Hepatocyte (in vitro differentiated cells): ENCODE results near the gene PDSS2. TPM values are rescaled to one million over a fixed set of nuclear protein-coding genes. Genes with fewer than 3 reads are reported as not detected.

ENCODE experiments used
- DNase-seq: peaks from one replicate; pipeline ENCODE4 v3.0.0-alpha.2; 2016; ENCODE audit warnings: low spot score
- H2AFZ ChIP-seq: fragments of 200-600 bp; sonication (generic); 2 replicates; pipeline ENCODE4 v1.6.0; 2016; ENCODE audit warnings: antibody characterized with exemption, mild to moderate bottlenecking
- H3K27ac ChIP-seq: fragments of 200-600 bp; sonication (generic); 2 replicates; pipeline ENCODE4 v1.5.1; 2016; ENCODE audit warnings: mild to moderate bottlenecking
- H3K27me3 ChIP-seq: fragments of 200-600 bp; sonication (generic); 2 replicates; pipeline ENCODE4 v1.6.1; 2016
- H3K36me3 ChIP-seq: fragments of 200-600 bp; sonication (generic); replicated peaks from 2 replicates; pipeline ENCODE4 v1.5.1; 2016; ENCODE audit warnings: low read depth; ENCODE audit not compliant: insufficient read depth
- H3K4me1 ChIP-seq: fragments of 200-600 bp; sonication (generic); 2 replicates; pipeline ENCODE4 v1.5.1; 2016; ENCODE audit warnings: mild to moderate bottlenecking, moderate library complexity; ENCODE audit not compliant: insufficient read depth
- H3K4me2 ChIP-seq: fragments of 200-600 bp; sonication (generic); 2 replicates; pipeline ENCODE4 v1.6.0; 2016
- H3K4me3 ChIP-seq: fragments of 200-600 bp; sonication (generic); 2 replicates; pipeline ENCODE4 v1.5.1; 2016; ENCODE audit warnings: mild to moderate bottlenecking
- H3K79me2 ChIP-seq: fragments of 200-600 bp; sonication (generic); 2 replicates; pipeline ENCODE4 v1.6.0; 2017; ENCODE audit warnings: mild to moderate bottlenecking
- H3K9me2 ChIP-seq: fragments of 200-600 bp; sonication (generic); replicated peaks from 2 replicates; pipeline ENCODE4 v1.6.0; 2017; ENCODE audit warnings: mild to moderate bottlenecking; ENCODE audit not compliant: insufficient read depth
- H3K9me3 ChIP-seq: fragments of 200-600 bp; sonication (generic); 2 replicates; pipeline ENCODE4 v1.5.1; 2016; ENCODE audit warnings: low read depth, mild to moderate bottlenecking
- H4K20me1 ChIP-seq: fragments of 200-600 bp; sonication (generic); 2 replicates; pipeline ENCODE4 v1.6.0; 2016; ENCODE audit warnings: mild to moderate bottlenecking; ENCODE audit not compliant: insufficient read depth, poor library complexity, severe bottlenecking
- EZH2 ChIP-seq: fragments of 200-600 bp; sonication (generic); IDR thresholded peaks from 2 replicates; pipeline ENCODE4 v1.6.1; 2016; ENCODE audit warnings: antibody characterized with exemption, mild to moderate bottlenecking, borderline replicate concordance
- EZH2phosphoT487 ChIP-seq: fragments of 200-600 bp; sonication (generic); IDR thresholded peaks from one replicate; pipeline ENCODE4 v1.6.1; 2018; ENCODE audit warnings: antibody characterized with exemption, mild to moderate bottlenecking, low read depth, moderate library complexity; ENCODE audit not compliant: unreplicated experiment, severe bottlenecking
- WGBS: methylation state at CpG from one replicate; pipeline ENCODE4 v1.1.6; 2016; ENCODE audit warnings: low lambda C conversion rate; ENCODE audit errors: missing lambda C conversion rate; 5-methylcytosine and 5-hydroxymethylcytosine counted together
- polyA plus RNA-seq: library from polyadenylated mRNA; unstranded; fragments of >200 nt; fragmentation: Nextera tagmentation; extraction: Ambion mirVana; gene quantifications from 2 replicates; pipeline ENCODE4 v1.2.1, GENCODE V29; 2016
- total RNA-seq: library from RNA; depleted of rRNA; stranded (reverse); fragments of >200 nt; gene quantifications from 2 replicates; pipeline ENCODE4 v1.2.3, GENCODE V29; 2014
- TF ChIP-seq, protein P1 (sequence below): fragments of 200-600 bp; sonication (generic); IDR thresholded peaks from 2 replicates; pipeline ENCODE4 v1.5.1; 2016; ENCODE audit warnings: antibody characterized with exemption, mild to moderate bottlenecking; ENCODE audit not compliant: poor library complexity

Gene PDSS2
- total and polyA plus RNA-seq, 2 experiments from 2014 or later: 15.3 to 18.2 TPM

DNA sequence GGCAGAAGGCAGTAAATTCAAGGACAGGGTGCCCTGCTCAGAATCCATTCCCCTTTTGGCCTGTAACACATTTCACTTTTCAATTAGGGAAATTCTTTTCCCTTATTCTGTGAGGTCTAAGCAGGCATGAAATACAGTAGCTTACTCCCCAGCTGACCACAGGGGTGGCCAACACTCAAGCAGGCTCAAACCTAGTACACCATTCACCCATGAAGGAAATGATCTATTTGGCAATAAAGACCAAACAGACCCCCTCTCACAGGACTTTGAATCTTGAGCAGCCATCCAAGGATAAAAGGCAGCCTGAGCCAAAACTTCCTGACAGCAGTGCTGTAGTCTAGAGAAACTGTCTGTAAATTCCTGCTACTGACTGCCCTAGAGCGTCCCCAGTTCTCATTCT lies 17.7 kb downstream of the PDSS2 start:
- Histone ChIP-seq H4K20me1 (no peaks in the 10 kb centered on the region), H3K4me3 (no peak overlapping the region), H3K4me1 (no peaks in the 10 kb centered on the region), H3K79me2 (peaks cover 48% of the 10 kb centered on the region), H2AFZ (no peak overlapping the region), H3K36me3 (no peaks in the 10 kb centered on the region), H3K4me2 (no peak overlapping the region), H3K9me2 (no peaks in the 10 kb centered on the region), H3K27me3 (no peaks in the 10 kb centered on the region), H3K9me3 (no peaks in the 10 kb centered on the region), H3K27ac (no peak overlapping the region)
- TF ChIP-seq EZH2 (no peak), EZH2phosphoT487 (no peak)
- TF ChIP-seq, protein P1, sequence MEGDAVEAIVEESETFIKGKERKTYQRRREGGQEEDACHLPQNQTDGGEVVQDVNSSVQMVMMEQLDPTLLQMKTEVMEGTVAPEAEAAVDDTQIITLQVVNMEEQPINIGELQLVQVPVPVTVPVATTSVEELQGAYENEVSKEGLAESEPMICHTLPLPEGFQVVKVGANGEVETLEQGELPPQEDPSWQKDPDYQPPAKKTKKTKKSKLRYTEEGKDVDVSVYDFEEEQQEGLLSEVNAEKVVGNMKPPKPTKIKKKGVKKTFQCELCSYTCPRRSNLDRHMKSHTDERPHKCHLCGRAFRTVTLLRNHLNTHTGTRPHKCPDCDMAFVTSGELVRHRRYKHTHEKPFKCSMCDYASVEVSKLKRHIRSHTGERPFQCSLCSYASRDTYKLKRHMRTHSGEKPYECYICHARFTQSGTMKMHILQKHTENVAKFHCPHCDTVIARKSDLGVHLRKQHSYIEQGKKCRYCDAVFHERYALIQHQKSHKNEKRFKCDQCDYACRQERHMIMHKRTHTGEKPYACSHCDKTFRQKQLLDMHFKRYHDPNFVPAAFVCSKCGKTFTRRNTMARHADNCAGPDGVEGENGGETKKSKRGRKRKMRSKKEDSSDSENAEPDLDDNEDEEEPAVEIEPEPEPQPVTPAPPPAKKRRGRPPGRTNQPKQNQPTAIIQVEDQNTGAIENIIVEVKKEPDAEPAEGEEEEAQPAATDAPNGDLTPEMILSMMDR: no peak
- no peak for DNase-seq
- 100% methylated on average over 1 of the region's 1 CpG for WGBS

DNA sequence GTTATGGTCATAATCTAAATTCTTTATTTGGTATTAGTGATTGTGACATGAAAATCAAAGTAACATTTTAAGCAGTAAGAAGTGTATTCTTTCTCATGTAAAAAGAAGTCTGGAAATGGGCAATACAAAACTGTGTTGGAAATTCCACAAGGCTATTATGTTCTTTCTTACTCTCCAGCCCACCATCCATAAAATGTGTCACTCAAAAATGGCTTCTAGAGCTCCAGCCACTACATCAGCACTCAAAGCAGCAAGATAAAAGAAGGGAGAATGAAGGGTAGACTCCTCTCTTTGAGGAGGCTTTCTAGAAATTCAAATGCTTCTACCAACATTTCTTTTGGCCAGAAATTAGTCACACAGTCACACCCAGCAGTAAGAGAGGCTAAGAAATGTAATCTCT lies 18.4 kb downstream of the PDSS2 start:
- H2AFZ ChIP-seq: no peak overlapping the region
- H3K27me3 ChIP-seq: no peaks in the 10 kb centered on the region
- no peaks in the 10 kb centered on the region for H3K9me3 ChIP-seq
- no peaks in the 10 kb centered on the region for H3K9me2 ChIP-seq
- no peak overlapping the region for H3K4me2 ChIP-seq
- no peaks in the 10 kb centered on the region for H4K20me1 ChIP-seq
- no peak for TF ChIP-seq EZH2
- TF ChIP-seq, protein P1: no peak
- no peak for TF ChIP-seq EZH2phosphoT487
- no peak overlapping the region for H3K27ac ChIP-seq
- no peaks in the 10 kb centered on the region for H3K36me3 ChIP-seq
- no peak for DNase-seq
- H3K4me1 ChIP-seq: no peaks in the 10 kb centered on the region
- no peak overlapping the region for H3K4me3 ChIP-seq
- peaks cover 45% of the 10 kb centered on the region for H3K79me2 ChIP-seq

DNA sequence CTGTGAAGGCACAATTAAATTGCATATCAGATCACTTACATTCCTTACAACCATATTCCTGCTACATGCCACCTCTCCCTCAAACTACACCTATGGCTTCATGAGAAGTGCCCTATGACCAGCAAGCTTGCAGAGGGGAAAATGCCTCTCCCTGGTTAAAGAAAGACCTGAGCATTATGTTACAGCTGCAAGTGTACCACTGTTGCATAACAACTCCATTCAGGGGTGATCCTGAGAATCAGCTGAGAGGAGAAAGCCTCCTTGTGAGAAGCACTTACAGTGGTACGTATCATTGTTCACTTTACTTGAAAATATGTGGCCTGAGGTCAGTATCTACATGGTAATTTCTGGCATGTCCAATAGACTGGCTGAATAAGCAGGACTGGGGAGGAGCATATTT lies 20.0 kb downstream of the PDSS2 start:
- Histone ChIP-seq H3K4me3 (no peak overlapping the region), H4K20me1 (no peaks in the 10 kb centered on the region), H3K9me2 (no peaks in the 10 kb centered on the region), H3K79me2 (peaks cover 49% of the 10 kb centered on the region), H3K4me1 (no peaks in the 10 kb centered on the region), H2AFZ (no peak overlapping the region), H3K27me3 (no peaks in the 10 kb centered on the region), H3K9me3 (no peaks in the 10 kb centered on the region), H3K4me2 (no peak overlapping the region), H3K27ac (no peak overlapping the region), H3K36me3 (no peaks in the 10 kb centered on the region)
- no peak for TF ChIP-seq EZH2
- TF ChIP-seq, protein P1: no peak
- no peak for TF ChIP-seq EZH2phosphoT487
- no peak for DNase-seq
- WGBS: 65% methylated on average over 1 of the region's 1 CpG

DNA sequence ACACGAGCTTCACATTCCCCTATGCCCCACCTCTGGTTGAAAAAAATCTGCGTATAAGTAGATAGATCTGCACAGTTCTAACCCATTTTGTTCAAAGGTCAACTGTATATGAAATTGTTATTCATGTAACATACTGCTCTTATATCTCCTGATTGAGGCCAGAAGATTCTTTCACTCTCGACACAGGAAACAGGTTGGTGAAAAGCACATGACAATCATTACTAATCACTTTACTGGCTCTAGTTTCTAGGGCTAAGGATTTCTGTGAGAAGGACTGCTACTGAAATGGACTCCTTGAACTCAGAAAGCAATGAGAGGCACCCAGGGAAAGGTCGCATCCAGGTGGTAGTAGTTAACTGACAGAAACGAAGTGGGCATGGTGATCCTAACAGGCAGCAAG lies 21.7 kb downstream of the PDSS2 start:
- H3K4me3 ChIP-seq: no peak overlapping the region

More for the DNA sequence above, 21.7 kb downstream of the PDSS2 start:
- Histone ChIP-seq H3K36me3 (no peaks in the 10 kb centered on the region), H2AFZ (no peak overlapping the region), H3K79me2 (peaks cover 49% of the 10 kb centered on the region), H3K4me2 (no peak overlapping the region), H3K9me3 (no peaks in the 10 kb centered on the region), H3K27ac (no peak overlapping the region), H3K27me3 (no peaks in the 10 kb centered on the region), H4K20me1 (no peaks in the 10 kb centered on the region), H3K4me1 (no peaks in the 10 kb centered on the region), H3K9me2 (no peaks in the 10 kb centered on the region)
- 94% methylated on average over 5 of the region's 5 CpGs for WGBS
- no peak for DNase-seq
- no peak for TF ChIP-seq EZH2phosphoT487
- TF ChIP-seq EZH2: no peak
